HEK293 (cell line): Measurements from ENCODE around the gene FBXO36.

Experiments used
- BCL11A ChIP-seq: fragments of 450-650 bp; formaldehyde crosslinking; IDR thresholded peaks from 2 replicates; pipeline ENCODE4 v1.5.1; 2016; ENCODE audit warnings: low read depth, missing biosample characterization, missing genetic modification characterization
- OVOL3 ChIP-seq: fragments of 450-650 bp; formaldehyde crosslinking; IDR thresholded peaks from 2 replicates; pipeline ENCODE4 v1.5.1; 2016; ENCODE audit warnings: missing biosample characterization, missing genetic modification characterization
- SALL2 ChIP-seq: fragments of 450-650 bp; formaldehyde crosslinking; IDR thresholded peaks from 2 replicates; pipeline ENCODE4 v1.5.0; 2017; ENCODE audit warnings: missing biosample characterization, mild to moderate bottlenecking, missing genetic modification characterization, borderline replicate concordance
- ZNF239 ChIP-seq: fragments of 450-650 bp; formaldehyde crosslinking; IDR thresholded peaks from 2 replicates; pipeline ENCODE4 v1.5.1; 2016; ENCODE audit warnings: missing biosample characterization, missing genetic modification characterization
- ZNF670 ChIP-seq: fragments of 450-650 bp; formaldehyde crosslinking; IDR thresholded peaks from 2 replicates; pipeline ENCODE4 v1.5.1; 2016; ENCODE audit warnings: missing biosample characterization, missing genetic modification characterization, low read depth
- TF ChIP-seq, protein P1 (sequence below): fragments of 450-650 bp; formaldehyde crosslinking; IDR thresholded peaks from 2 replicates; pipeline ENCODE4 v1.5.1; 2016; ENCODE audit warnings: missing biosample characterization, missing genetic modification characterization

DNA sequence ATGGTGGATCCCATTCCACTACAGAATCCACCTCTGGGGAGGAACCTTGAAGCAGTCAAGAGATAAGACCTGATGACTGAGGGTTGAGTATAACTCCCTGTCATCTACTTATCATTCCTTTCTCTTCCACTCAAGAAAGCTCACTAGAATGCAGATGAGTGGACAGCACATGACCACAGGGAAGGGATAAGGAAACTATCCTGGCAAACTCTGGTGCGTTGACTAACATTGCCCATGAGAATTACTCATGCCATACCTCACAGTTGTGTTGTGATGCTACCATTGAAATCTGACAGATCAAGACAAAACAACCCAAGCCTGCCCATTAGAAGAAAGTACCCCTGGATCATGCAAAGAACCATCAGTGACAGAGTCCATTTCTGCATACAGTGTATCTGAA is 119.9 kb downstream of the FBXO36 start:
- TF ChIP-seq SALL2 (no peak), OVOL3 (tag by site-specific recombination) (no peak), BCL11A (tag by site-specific recombination) (no peak), ZNF670 (tag by site-specific recombination) (no peak), ZNF239 (tag by site-specific recombination) (no peak)
- TF ChIP-seq, protein P1, sequence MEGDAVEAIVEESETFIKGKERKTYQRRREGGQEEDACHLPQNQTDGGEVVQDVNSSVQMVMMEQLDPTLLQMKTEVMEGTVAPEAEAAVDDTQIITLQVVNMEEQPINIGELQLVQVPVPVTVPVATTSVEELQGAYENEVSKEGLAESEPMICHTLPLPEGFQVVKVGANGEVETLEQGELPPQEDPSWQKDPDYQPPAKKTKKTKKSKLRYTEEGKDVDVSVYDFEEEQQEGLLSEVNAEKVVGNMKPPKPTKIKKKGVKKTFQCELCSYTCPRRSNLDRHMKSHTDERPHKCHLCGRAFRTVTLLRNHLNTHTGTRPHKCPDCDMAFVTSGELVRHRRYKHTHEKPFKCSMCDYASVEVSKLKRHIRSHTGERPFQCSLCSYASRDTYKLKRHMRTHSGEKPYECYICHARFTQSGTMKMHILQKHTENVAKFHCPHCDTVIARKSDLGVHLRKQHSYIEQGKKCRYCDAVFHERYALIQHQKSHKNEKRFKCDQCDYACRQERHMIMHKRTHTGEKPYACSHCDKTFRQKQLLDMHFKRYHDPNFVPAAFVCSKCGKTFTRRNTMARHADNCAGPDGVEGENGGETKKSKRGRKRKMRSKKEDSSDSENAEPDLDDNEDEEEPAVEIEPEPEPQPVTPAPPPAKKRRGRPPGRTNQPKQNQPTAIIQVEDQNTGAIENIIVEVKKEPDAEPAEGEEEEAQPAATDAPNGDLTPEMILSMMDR (tag by site-specific recombination) = no peak
